PC-9 (cell line): ENCODE measurements around the gene CALU. TPM values are rescaled to one million over a fixed set of nuclear protein-coding genes. Genes with fewer than 3 reads are reported as not detected.

Experiments used
- BruUV-seq: library from RNA; stranded (reverse); fragments of 400-500 nt; replicated peaks from 2 replicates; lab custom pipeline; 2021; lab: Mats Ljungman, UMichigan
- CTCF ChIA-PET: fragments of 300-600 bp; sonication (Branson Sonifier 250); formaldehyde crosslinking; loops from one replicate; lab custom pipeline; 2022; ENCODE audit warnings: antibody characterized with exemption; lab: Charles Lee
- POLR2A ChIA-PET: fragments of 300-600 bp; sonication (Branson Sonifier 250); formaldehyde crosslinking; loops from one replicate; lab custom pipeline; 2022; ENCODE audit warnings: antibody characterized with exemption; ENCODE audit not compliant: unreplicated experiment; lab: Charles Lee
- DNase-seq, 2 experiments: peaks; one replicate each; pipeline versions ENCODE4 v3.0.0 to v3.0.0-alpha.2; 2015 to 2022; ENCODE audit warnings: mixed read lengths in 1 of 2
- H2AFZ ChIP-seq: fragments of 200-600 bp; sonication (generic); 2 replicates; pipeline ENCODE4 v1.8.1; 2017; ENCODE audit warnings: antibody characterized with exemption
- H3F3A ChIP-seq: fragments of 200-600 bp; sonication (generic); 2 replicates; pipeline ENCODE4 v1.8.1; 2017; ENCODE audit warnings: antibody characterized with exemption, mild to moderate bottlenecking, low read depth; ENCODE audit not compliant: insufficient read depth
- H3K27ac ChIP-seq: fragments of 200-600 bp; sonication (generic); 2 replicates; pipeline ENCODE4 v1.6.1; 2016; ENCODE audit warnings: mixed run types
- H3K27me3 ChIP-seq: fragments of 200-600 bp; sonication (generic); 2 replicates; pipeline ENCODE4 v1.6.1; 2016; ENCODE audit warnings: low read depth, mixed run types; ENCODE audit not compliant: insufficient read depth
- H3K36me3 ChIP-seq: fragments of 200-600 bp; sonication (generic); 2 replicates; pipeline ENCODE4 v1.6.1; 2016; ENCODE audit warnings: low read depth, mixed run types
- H3K4me1 ChIP-seq: fragments of 200-600 bp; sonication (generic); replicated peaks from 2 replicates; pipeline ENCODE4 v1.6.1; 2016; ENCODE audit warnings: mixed run types; ENCODE audit not compliant: insufficient read depth
- H3K4me2 ChIP-seq: fragments of 200-600 bp; sonication (generic); 2 replicates; pipeline ENCODE4 v1.6.1; 2017; ENCODE audit warnings: mixed run types
- H3K4me3 ChIP-seq: fragments of 200-600 bp; sonication (generic); 2 replicates; pipeline ENCODE4 v1.6.1; 2016; ENCODE audit warnings: mixed run types
- H3K79me2 ChIP-seq: fragments of 200-600 bp; sonication (generic); 2 replicates; pipeline ENCODE4 v1.6.1; 2017; ENCODE audit warnings: low read depth, mixed run types
- H3K9me2 ChIP-seq: fragments of 200-600 bp; sonication (generic); 2 replicates; pipeline ENCODE4 v1.8.1; 2017; ENCODE audit warnings: mild to moderate bottlenecking; ENCODE audit not compliant: insufficient read depth
- H3K9me3 ChIP-seq: fragments of 200-600 bp; sonication (generic); 2 replicates; pipeline ENCODE4 v1.8.1; 2016; ENCODE audit warnings: low read depth; ENCODE audit not compliant: insufficient read depth
- H4K20me1 ChIP-seq: fragments of 200-600 bp; sonication (generic); 2 replicates; pipeline ENCODE4 v1.8.1; 2017; ENCODE audit not compliant: insufficient read depth
- CTCF ChIP-seq: fragments of 200-600 bp; sonication (generic); conservative IDR thresholded peaks from 2 replicates; pipeline ENCODE4 v1.6.1; 2017; ENCODE audit warnings: mixed run types, antibody characterized with exemption, mild to moderate bottlenecking, moderate library complexity
- EZH2 ChIP-seq: fragments of 200-600 bp; sonication (generic); IDR thresholded peaks from 2 replicates; pipeline ENCODE4 v1.8.0; 2017; ENCODE audit warnings: antibody characterized with exemption, low read depth
- intact Hi-C: fragments of 100-400 bp; cut with micrococcal nuclease; formaldehyde crosslinking; loops from one replicate; pipeline ENCODE4 v1.10.0; 2022; ENCODE audit not compliant: unreplicated experiment
- total RNA-seq: library from RNA; stranded (reverse); gene quantifications from 2 replicates; pipeline ENCODE4 v1.2.3, GENCODE V29; 2021

CALU gene
- total RNA-seq, 1 experiment from 2014 or later = 152 TPM

- peaks cover 25% of the 10 kb centered on the region; the same call in 1 of the 2 replicates for H4K20me1 ChIP-seq
- no TSS peak for BruUV-seq
- no peaks in the 10 kb centered on the region; the same call in 1 of the 2 replicates for H3K79me2 ChIP-seq
- 0 out of 2 replicates have a peak, but pooled peaks cover 3% of the 10 kb centered on the region for H3F3A ChIP-seq
- peaks cover 40% of the 10 kb centered on the region for H3K36me3 ChIP-seq
- no peak overlapping the region for H3K4me3 ChIP-seq
- intact Hi-C loops = loop anchor here (10.0 kb wide), 1 partner anchor 208 kb away; no protein-coding TSS in a partner anchor
- no peak overlapping the region for H3K27ac ChIP-seq
- no peaks in the 10 kb centered on the region for H3K9me3 ChIP-seq
- ChIA-PET POLR2A (interaction anchor here (0.7 kb wide), 1 partner anchor 1200 kb away, joined by 7 read pairs; no protein-coding TSS in a partner anchor), CTCF (no interaction called here)
- H3K4me2 ChIP-seq = no peak overlapping the region
- no peak overlapping the region for H2AFZ ChIP-seq
- no peaks in the 10 kb centered on the region for H3K9me2 ChIP-seq
- no peaks in the 10 kb centered on the region for H3K4me1 ChIP-seq
- no peaks in the 10 kb centered on the region for H3K27me3 ChIP-seq
- TF ChIP-seq EZH2 (no peak), CTCF (no peak)
- no peak for DNase-seq
Observed at GRCh38 chr7:128757203-128757602, 18.0 kb downstream of the CALU start.

- intact Hi-C loops = loop anchor here (10.0 kb wide), 1 partner anchor 206 kb away; no protein-coding TSS in a partner anchor
- H3K36me3 ChIP-seq = peaks cover 42% of the 10 kb centered on the region
- H4K20me1 ChIP-seq = peaks cover 23% of the 10 kb centered on the region
- ChIA-PET POLR2A (no interaction called here), CTCF (interaction anchor here (0.5 kb wide), 1 partner anchor 67 kb away, joined by 3 read pairs; no protein-coding TSS in a partner anchor)
- H3K4me3 ChIP-seq = no peak overlapping the region
- H3F3A ChIP-seq = 0 out of 2 replicates have a peak, but pooled peaks cover 3% of the 10 kb centered on the region
- H3K4me1 ChIP-seq = no peaks in the 10 kb centered on the region
- TF ChIP-seq EZH2 (no peak), CTCF (no peak)
- no peak for DNase-seq
- H2AFZ ChIP-seq = no peak overlapping the region
- H3K27me3 ChIP-seq = no peaks in the 10 kb centered on the region
- BruUV-seq = no TSS peak
- H3K9me2 ChIP-seq = no peaks in the 10 kb centered on the region
- no peaks in the 10 kb centered on the region for H3K9me3 ChIP-seq
- no peaks in the 10 kb centered on the region; the same call in 1 of the 2 replicates for H3K79me2 ChIP-seq
- H3K4me2 ChIP-seq = no peak overlapping the region
- H3K27ac ChIP-seq = no peak overlapping the region
Observed at GRCh38 chr7:128758553-128758952, 19.4 kb downstream of the CALU start.

GRCh38 chr7:128759242-128759641, 20.1 kb downstream of the CALU start:
- Histone ChIP-seq H3K4me1 (no peaks in the 10 kb centered on the region), H4K20me1 (peaks cover 23% of the 10 kb centered on the region), H3K79me2 (no peaks in the 10 kb centered on the region; the same call in 1 of the 2 replicates), H3K27ac (no peak overlapping the region), H3K9me2 (no peaks in the 10 kb centered on the region), H3K4me2 (no peak overlapping the region), H3K4me3 (no peak overlapping the region), H3K36me3 (peaks cover 44% of the 10 kb centered on the region), H3K9me3 (no peaks in the 10 kb centered on the region), H2AFZ (no peak overlapping the region), H3F3A (0 out of 2 replicates have a peak, but pooled peaks cover 3% of the 10 kb centered on the region), H3K27me3 (no peaks in the 10 kb centered on the region)
- intact Hi-C loops = loop anchor here (10.0 kb wide), 1 partner anchor 206 kb away; no protein-coding TSS in a partner anchor
- no TSS peak for BruUV-seq
- TF ChIP-seq EZH2 = no peak
- TF ChIP-seq CTCF = no peak
- ChIA-PET POLR2A (no interaction called here), CTCF (no interaction called here)
- DNase-seq = no peak
